IMR-90 (cell line): ENCODE data around the gene PSMA6. TPM values are rescaled to one million over a fixed set of nuclear protein-coding genes. Genes with fewer than 3 reads are reported as not detected.

Experiments
- ATAC-seq: fragments of 200-7000 bp; cut with Tn5 transposase; 2 replicates; pipeline ENCODE4 v1.9.1; 2020; ENCODE audit warnings: low read depth, mild to moderate bottlenecking, moderate library complexity
- BruUV-seq: library from RNA; stranded (reverse); fragments of 400-500 nt; replicated peaks from 2 replicates; lab custom pipeline; 2021; lab: Mats Ljungman, UMichigan
- CTCF ChIA-PET: fragments of 300-600 bp; formaldehyde crosslinking; extraction: SDS; loops from one replicate; lab custom pipeline; 2021; ENCODE audit warnings: antibody characterized with exemption; lab: Yijun Ruan, JAX
- POLR2A ChIA-PET: fragments of 300-600 bp; sonication (Branson Sonifier 250); formaldehyde crosslinking; loops from one replicate; lab custom pipeline; 2022; ENCODE audit warnings: antibody characterized with exemption; ENCODE audit not compliant: unreplicated experiment; lab: Charles Lee
- DNase-seq: peaks from one replicate; pipeline ENCODE4 v3.0.0; 2013
- H2AFZ ChIP-seq: replicated peaks from 2 replicates; pipeline ENCODE3; 2013; ENCODE audit warnings: low read length, mild to moderate bottlenecking; ENCODE audit not compliant: poor library complexity
- H2AK5ac ChIP-seq: 2 replicates; pipeline ENCODE4 v1.6.1; 2013; ENCODE audit warnings: low read depth, low read length, inconsistent platforms
- H2AK9ac ChIP-seq: replicated peaks from 2 replicates; pipeline ENCODE3; 2013; ENCODE audit warnings: mild to moderate bottlenecking, low read depth, low read length, moderate library complexity; ENCODE audit not compliant: poor library complexity
- H2BK120ac ChIP-seq: 2 replicates; pipeline ENCODE4 v1.6.1; 2013; ENCODE audit warnings: low read depth, low read length, inconsistent platforms
- H2BK15ac ChIP-seq: 3 replicates; pipeline ENCODE4 v1.6.1; 2013; ENCODE audit warnings: low read depth, low read length, inconsistent platforms
- H2BK20ac ChIP-seq: 2 replicates; pipeline ENCODE4 v1.6.1; 2013; ENCODE audit warnings: low read depth, mild to moderate bottlenecking, inconsistent platforms, low read length, moderate library complexity
- H2BK5ac ChIP-seq: 2 replicates; pipeline ENCODE4 v1.6.1; 2013; ENCODE audit warnings: mild to moderate bottlenecking, low read depth, low read length, inconsistent platforms; ENCODE audit not compliant: poor library complexity, severe bottlenecking
- H3K14ac ChIP-seq: replicated peaks from 2 replicates; pipeline ENCODE4 v1.6.1; 2013; ENCODE audit warnings: low read depth, low read length, inconsistent platforms
- H3K18ac ChIP-seq: 2 replicates; pipeline ENCODE4 v1.6.1; 2013; ENCODE audit warnings: low read depth, low read length, control low read depth
- H3K23ac ChIP-seq: 2 replicates; pipeline ENCODE4 v1.6.1; 2013; ENCODE audit warnings: low read depth, low read length, inconsistent platforms
- H3K27ac ChIP-seq: 2 replicates; pipeline ENCODE4 v1.5.1; 2013; ENCODE audit warnings: mild to moderate bottlenecking, control low read depth, low read length; ENCODE audit not compliant: insufficient read depth
- H3K27me3 ChIP-seq: 2 replicates; pipeline ENCODE4 v1.6.1; 2013; ENCODE audit warnings: low read length; ENCODE audit not compliant: control insufficient read depth, insufficient read depth
- H3K36me3 ChIP-seq: 2 replicates; pipeline ENCODE4 v1.6.1; 2013; ENCODE audit warnings: low read length, mixed read lengths; ENCODE audit not compliant: control insufficient read depth, insufficient read depth
- H3K4ac ChIP-seq: 2 replicates; pipeline ENCODE4 v1.6.1; 2013; ENCODE audit warnings: low read depth, low read length, inconsistent platforms
- H3K4me1 ChIP-seq: 2 replicates; pipeline ENCODE4 v1.6.1; 2013; ENCODE audit warnings: low read length, mixed read lengths; ENCODE audit not compliant: control insufficient read depth, insufficient read depth
- H3K4me2 ChIP-seq: 2 replicates; pipeline ENCODE4 v1.6.1; 2013; ENCODE audit warnings: low read depth, mild to moderate bottlenecking, control low read depth, low read length, moderate library complexity
- H3K4me3 ChIP-seq: 2 replicates; pipeline ENCODE4 v1.5.1; 2013; ENCODE audit warnings: low read depth, mild to moderate bottlenecking, control low read depth, low read length, moderate library complexity; ENCODE audit not compliant: insufficient read depth
- H3K56ac ChIP-seq: 2 replicates; pipeline ENCODE4 v1.6.1; 2013; ENCODE audit warnings: low read length, inconsistent platforms; ENCODE audit not compliant: insufficient read depth; ENCODE audit errors: extremely low read depth
- H3K79me1 ChIP-seq, 2 experiments: 2 replicates each; pipeline ENCODE4 v1.6.1; 2013; ENCODE audit warnings: low read length in 2 of 2, inconsistent platforms in 1 of 2, low read depth in 1 of 2
- H3K9ac ChIP-seq: 2 replicates; pipeline ENCODE4 v1.6.1; 2013; ENCODE audit warnings: low read depth, low read length, control low read depth
- H3K9me1 ChIP-seq: 2 replicates; pipeline ENCODE4 v1.6.1; 2013; ENCODE audit warnings: low read length, inconsistent platforms; ENCODE audit not compliant: insufficient read depth
- H3K9me3 ChIP-seq: 2 replicates; pipeline ENCODE4 v1.6.1; 2013; ENCODE audit warnings: low read length; ENCODE audit not compliant: control insufficient read depth, insufficient read depth
- H4K20me1 ChIP-seq: 2 replicates; pipeline ENCODE4 v1.6.1; 2013; ENCODE audit warnings: low read length, inconsistent platforms; ENCODE audit not compliant: insufficient read depth
- H4K5ac ChIP-seq: 2 replicates; pipeline ENCODE4 v1.6.1; 2013; ENCODE audit warnings: mild to moderate bottlenecking, low read depth, low read length, control low read depth
- H4K8ac ChIP-seq, 2 experiments: 2 replicates each; pipeline ENCODE4 v1.6.1; 2013; ENCODE audit warnings: low read depth in 2 of 2, low read length in 2 of 2, control low read depth in 1 of 2, inconsistent platforms in 1 of 2
- H4K91ac ChIP-seq: 2 replicates; pipeline ENCODE4 v1.6.1; 2013; ENCODE audit warnings: low read depth, low read length, inconsistent platforms; ENCODE audit not compliant: insufficient read depth
- BHLHE40 ChIP-seq: fragments of 150-350 bp; IDR thresholded peaks from 2 replicates; pipeline ENCODE4 v1.6.1; 2016; ENCODE audit warnings: mild to moderate bottlenecking, low read depth, low read length
- CEBPB ChIP-seq: IDR thresholded peaks from 2 replicates; pipeline ENCODE4 v1.6.1; 2012; ENCODE audit warnings: low read depth, low read length, improper control_type of control experiment
- CHD1 ChIP-seq: IDR thresholded peaks from 2 replicates; pipeline ENCODE4 v1.6.1; 2012; ENCODE audit warnings: low read depth, low read length, improper control_type of control experiment
- CTCF ChIP-seq: conservative IDR thresholded peaks from 2 replicates; pipeline ENCODE4 v1.5.1; 2012; ENCODE audit warnings: mild to moderate bottlenecking, low read depth, low read length, improper control_type of control experiment
- FOS ChIP-seq: fragments of 150-350 bp; IDR thresholded peaks from 2 replicates; pipeline ENCODE4 v1.6.1; 2016; ENCODE audit warnings: low read depth, low read length
- MAFK ChIP-seq: IDR thresholded peaks from 2 replicates; pipeline ENCODE4 v1.6.1; 2012; ENCODE audit warnings: low read depth, low read length, improper control_type of control experiment
- MAZ ChIP-seq: IDR thresholded peaks from 2 replicates; pipeline ENCODE4 v1.6.1; 2012; ENCODE audit warnings: low read depth, mild to moderate bottlenecking, low read length, improper control_type of control experiment, moderate library complexity, borderline replicate concordance
- MXI1 ChIP-seq: IDR thresholded peaks from 2 replicates; pipeline ENCODE4 v1.6.1; 2012; ENCODE audit warnings: low read depth, mild to moderate bottlenecking, low read length, moderate library complexity, borderline replicate concordance
- NFE2L2 ChIP-seq: fragments of 150-350 bp; IDR thresholded peaks from 2 replicates; pipeline ENCODE4 v1.6.1; 2016; ENCODE audit warnings: low read depth, mild to moderate bottlenecking, low read length
- POLR2A ChIP-seq: IDR thresholded peaks from 2 replicates; pipeline ENCODE4 v1.6.1; 2012; ENCODE audit warnings: mild to moderate bottlenecking, low read depth, low read length
- RAD21 ChIP-seq: IDR thresholded peaks from 2 replicates; pipeline ENCODE4 v1.6.1; 2012; ENCODE audit warnings: low read length, improper control_type of control experiment
- RCOR1 ChIP-seq: IDR thresholded peaks from 2 replicates; pipeline ENCODE4 v1.6.1; 2012; ENCODE audit warnings: mild to moderate bottlenecking, low read length, improper control_type of control experiment; ENCODE audit not compliant: insufficient replicate concordance
- RFX5 ChIP-seq: IDR thresholded peaks from 2 replicates; pipeline ENCODE4 v1.8.0; 2012; ENCODE audit warnings: low read depth, mild to moderate bottlenecking, low read length, moderate library complexity
- SMC3 ChIP-seq: fragments of 150-350 bp; IDR thresholded peaks from 2 replicates; pipeline ENCODE4 v1.6.1; 2016; ENCODE audit warnings: low read depth, mild to moderate bottlenecking, antibody characterized with exemption, low read length, moderate library complexity
- USF2 ChIP-seq: fragments of 150-350 bp; IDR thresholded peaks from 2 replicates; pipeline ENCODE4 v1.6.1; 2017; ENCODE audit warnings: mild to moderate bottlenecking, antibody characterized with exemption, low read length, low read depth
- WGBS, 2 experiments: methylation state at CpG; one replicate each; pipeline versions ENCODE4 v1.1.5 to v1.1.7; 2013; ENCODE audit warnings: missing lambda C conversion rate in 2 of 2; ENCODE audit not compliant: insufficient read length in 1 of 2; ENCODE audit errors: extremely low coverage in 2 of 2; 5-methylcytosine and 5-hydroxymethylcytosine counted together
- dilution Hi-C: fragments of 300-500 bp; cut with HindIII; formaldehyde crosslinking; loops from one replicate; pipeline ENCODE4 v1.14.3; 2018; ENCODE audit warnings: low sequenced_read_pairs; ENCODE audit not compliant: unreplicated experiment
- in situ Hi-C: fragments of 300-500 bp; cut with MboI; formaldehyde crosslinking; loops from 3 replicates; pipeline ENCODE4 v1.14.3; 2019; ENCODE audit warnings: low sequenced_read_pairs, inconsistent platforms, mixed read lengths
- intact Hi-C: fragments of 100-400 bp; cut with micrococcal nuclease; formaldehyde crosslinking; loops from 2 replicates; pipeline ENCODE4 v1.10.0; 2022
- polyA plus RNA-seq, 3 experiments: library from polyadenylated mRNA; depleted of rRNA; stranded (reverse); fragments of >200 nt; gene quantifications; 2 replicates each; pipeline ENCODE4 v1.2.3, GENCODE V29; 2012; ENCODE audit warnings: low replicate concordance in 1 of 3
- total RNA-seq: library from RNA; depleted of rRNA; stranded (reverse); fragments of >200 nt; gene quantifications from 2 replicates; pipeline ENCODE4 v1.2.3, GENCODE V29; 2012
- TF ChIP-seq, protein P1 (sequence below): fragments of 150-350 bp; IDR thresholded peaks from 2 replicates; pipeline ENCODE4 v1.6.1; 2016; ENCODE audit warnings: low read depth, mild to moderate bottlenecking, low read length, moderate library complexity, borderline replicate concordance

PSMA6 gene
- total and polyA plus RNA-seq, 2 of the 4 experiments (the other 2 are of a cell fraction), result 184 to 530 TPM

DNA sequence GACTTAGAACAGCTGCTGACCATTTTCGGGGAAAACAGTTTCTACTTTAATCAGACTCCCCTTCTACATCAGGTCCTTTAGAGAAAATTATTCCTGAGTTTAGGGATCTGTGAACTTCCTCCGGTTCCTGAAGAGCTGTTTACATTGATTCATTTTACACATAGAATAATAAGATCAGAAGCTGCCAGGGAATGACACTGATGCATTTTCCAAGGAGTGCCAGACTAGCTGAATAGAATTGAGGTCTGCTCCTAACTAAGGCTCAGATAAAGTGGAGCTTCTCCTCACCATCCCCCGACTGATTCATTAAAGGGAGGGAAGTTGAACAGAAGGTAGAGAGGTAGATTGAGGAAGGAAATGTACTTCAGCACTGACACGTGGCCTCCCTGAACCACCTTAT is 41.9 kb upstream of the PSMA6 start:
- no CpG with 5 or more reads among the region's 4 CpGs for WGBS, 2 experiments
- no peak overlapping the region for H4K91ac ChIP-seq
- H3K4me3 ChIP-seq, result no peak overlapping the region
- H3K18ac ChIP-seq, result no peak overlapping the region
- DNase-seq (no peak), ATAC-seq (no peak)
- dilution Hi-C loops (no loop called here), in situ Hi-C loops (no loop called here), intact Hi-C loops (no loop called here)
- no peak overlapping the region for H3K9ac ChIP-seq
- no peak overlapping the region for H4K5ac ChIP-seq
- no peaks in the 10 kb centered on the region for H4K20me1 ChIP-seq
- peaks cover 4 to 5% of the 10 kb centered on the region in 2 experiments; a peak in 1 of 4 replicates for H3K79me1 ChIP-seq
- ChIA-PET CTCF (no interaction called here), POLR2A (no interaction called here)
- H2AK9ac ChIP-seq, result no peak overlapping the region
- TF ChIP-seq FOS, result no peak
- TF ChIP-seq USF2, result no peak
- TF ChIP-seq RAD21, result no peak
- TF ChIP-seq CHD1, result no peak
- TF ChIP-seq RFX5, result no peak
- TF ChIP-seq POLR2A, result no peak
- no peak for TF ChIP-seq MAZ
- TF ChIP-seq NFE2L2, result no peak
- no peak for TF ChIP-seq CEBPB
- TF ChIP-seq MXI1, result no peak
- TF ChIP-seq, protein P1, sequence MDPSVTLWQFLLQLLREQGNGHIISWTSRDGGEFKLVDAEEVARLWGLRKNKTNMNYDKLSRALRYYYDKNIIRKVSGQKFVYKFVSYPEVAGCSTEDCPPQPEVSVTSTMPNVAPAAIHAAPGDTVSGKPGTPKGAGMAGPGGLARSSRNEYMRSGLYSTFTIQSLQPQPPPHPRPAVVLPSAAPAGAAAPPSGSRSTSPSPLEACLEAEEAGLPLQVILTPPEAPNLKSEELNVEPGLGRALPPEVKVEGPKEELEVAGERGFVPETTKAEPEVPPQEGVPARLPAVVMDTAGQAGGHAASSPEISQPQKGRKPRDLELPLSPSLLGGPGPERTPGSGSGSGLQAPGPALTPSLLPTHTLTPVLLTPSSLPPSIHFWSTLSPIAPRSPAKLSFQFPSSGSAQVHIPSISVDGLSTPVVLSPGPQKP, result no peak
- no peak for TF ChIP-seq RCOR1
- no peak for TF ChIP-seq BHLHE40
- TF ChIP-seq CTCF, result no peak
- no peak for TF ChIP-seq MAFK
- no peak for TF ChIP-seq SMC3
- no peak overlapping the region for H2BK5ac ChIP-seq
- H3K4me1 ChIP-seq, result no peaks in the 10 kb centered on the region; the same call in 1 of the 2 replicates
- H3K4me2 ChIP-seq, result no peak overlapping the region
- H3K4ac ChIP-seq, result no peak overlapping the region
- peaks cover 6% of the 10 kb centered on the region for H3K9me1 ChIP-seq
- H2AK5ac ChIP-seq, result no peak overlapping the region
- H3K27me3 ChIP-seq, result no peaks in the 10 kb centered on the region
- no peaks in the 10 kb centered on the region for H3K9me3 ChIP-seq
- no peak overlapping the region for H3K23ac ChIP-seq
- H4K8ac ChIP-seq, result no peak overlapping the region
- H2AFZ ChIP-seq, result no peak overlapping the region
- no peak overlapping the region for H2BK20ac ChIP-seq
- no TSS peak for BruUV-seq
- H3K14ac ChIP-seq, result no peak overlapping the region
- H3K27ac ChIP-seq, result no peak overlapping the region
- H3K36me3 ChIP-seq, result no peaks in the 10 kb centered on the region
- H3K56ac ChIP-seq, result no peak overlapping the region
- H2BK15ac ChIP-seq, result no peak overlapping the region
- H2BK120ac ChIP-seq, result no peak overlapping the region
